Fibroblast of upper back skin (primary cell): ENCODE results near the gene GRXCR2.
A peak's percentile ranks its signal among the peaks of the same experiment; 100 is the strongest.

Source experiments
- DNase-seq: peaks from one replicate; pipeline ENCODE4 v3.0.0-alpha.2; 2013

Gene GRXCR2

DNA sequence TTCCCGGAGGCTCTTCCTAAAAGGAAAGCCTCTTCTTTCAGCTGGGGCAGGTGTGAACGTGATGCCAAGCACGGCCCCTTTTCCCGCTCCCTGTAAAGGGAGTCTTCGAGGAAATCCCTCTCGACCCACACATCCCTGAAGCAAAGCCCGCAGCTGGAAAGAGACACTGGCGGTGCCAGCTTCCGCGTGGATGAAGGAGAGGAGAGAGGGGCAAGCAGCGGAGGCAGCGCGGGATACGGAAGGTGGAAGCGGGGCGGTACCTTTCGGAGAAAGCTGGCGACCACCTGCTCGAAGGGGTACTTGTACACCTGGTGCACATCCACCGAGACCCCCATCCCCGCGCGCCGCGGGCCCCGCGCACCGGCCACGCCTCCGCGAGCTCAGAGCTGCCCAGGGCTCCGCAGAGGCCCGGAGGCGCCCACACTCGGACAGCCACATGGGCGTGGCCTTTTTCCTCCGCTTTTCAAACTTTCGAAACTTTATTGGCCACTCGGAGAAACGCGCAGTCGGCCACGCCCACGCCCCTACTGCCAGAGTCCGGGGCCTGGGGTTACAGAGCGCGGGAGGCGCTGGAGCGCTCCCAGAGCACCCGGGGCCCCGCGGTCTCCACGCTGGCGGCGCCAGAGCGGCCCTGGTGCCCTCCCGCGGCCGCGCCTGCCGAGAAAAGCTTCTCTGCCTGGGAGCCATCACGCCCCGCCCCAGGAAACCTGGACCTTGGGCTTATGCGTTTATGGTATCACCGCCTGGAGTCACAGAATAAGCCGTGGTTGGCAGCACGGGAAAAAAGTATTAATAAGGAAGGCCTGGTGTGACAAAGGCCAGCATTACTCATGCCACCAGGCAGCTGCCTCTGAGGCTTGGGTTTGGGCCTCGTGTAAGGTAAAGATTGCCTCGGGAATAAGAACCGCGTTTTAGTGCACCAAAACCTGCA lies 37.6 kb downstream of the GRXCR2 start, which contains the start of gene PRELID2:
TSS of gene PRELID2 (minus strand) at position 426 of the 931 bp plus-strand sequence. CDS start at position 335, 91 bp downstream.
- peak; percentile 88 for DNase-seq

DNA sequence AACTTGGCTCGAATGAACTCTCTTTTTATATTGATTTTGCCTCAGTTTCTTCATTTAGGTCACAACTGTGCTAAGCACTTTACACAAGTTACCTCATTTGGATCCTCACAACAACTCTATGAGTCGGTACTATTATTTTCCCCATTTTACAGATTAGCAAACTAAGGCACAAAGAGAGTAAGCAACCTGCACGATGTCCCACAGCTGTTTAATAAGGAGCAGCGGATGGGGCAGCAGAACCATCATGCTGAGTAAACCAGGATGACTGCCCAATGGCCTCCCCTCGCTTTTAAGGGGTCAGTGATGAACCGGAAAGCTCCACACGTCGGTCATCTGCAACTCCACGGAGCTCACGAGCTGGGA lies 38.3 kb downstream of the GRXCR2 start:
- DNase-seq: no peak

DNA sequence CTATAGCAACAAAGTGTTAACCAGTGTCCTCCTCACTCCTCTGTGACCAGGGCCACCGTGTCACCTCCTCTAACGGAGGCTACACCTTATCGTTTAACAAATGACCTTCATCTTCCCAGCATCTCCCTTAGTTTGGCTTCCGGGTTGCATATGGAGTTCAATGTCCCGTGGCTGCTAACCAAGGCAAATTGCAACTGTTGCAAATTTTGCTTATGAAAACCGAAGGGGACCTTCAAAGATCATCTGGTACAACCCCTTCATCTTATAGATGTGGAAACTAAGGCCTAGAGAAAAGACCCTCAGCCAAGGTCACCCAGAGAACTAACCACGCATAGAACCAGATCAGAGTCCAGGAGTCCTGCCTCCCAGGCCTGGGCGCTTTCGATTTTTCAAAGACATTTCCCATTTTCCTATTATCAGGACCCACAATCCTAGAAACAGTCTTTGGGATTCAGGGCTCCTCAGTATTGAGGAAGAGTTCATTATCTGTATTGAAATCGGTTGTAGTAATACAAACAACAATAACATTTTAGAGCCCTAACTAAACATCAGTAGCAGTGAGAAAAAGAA lies 39.1 kb downstream of the GRXCR2 start:
- DNase-seq: no peak

DNA sequence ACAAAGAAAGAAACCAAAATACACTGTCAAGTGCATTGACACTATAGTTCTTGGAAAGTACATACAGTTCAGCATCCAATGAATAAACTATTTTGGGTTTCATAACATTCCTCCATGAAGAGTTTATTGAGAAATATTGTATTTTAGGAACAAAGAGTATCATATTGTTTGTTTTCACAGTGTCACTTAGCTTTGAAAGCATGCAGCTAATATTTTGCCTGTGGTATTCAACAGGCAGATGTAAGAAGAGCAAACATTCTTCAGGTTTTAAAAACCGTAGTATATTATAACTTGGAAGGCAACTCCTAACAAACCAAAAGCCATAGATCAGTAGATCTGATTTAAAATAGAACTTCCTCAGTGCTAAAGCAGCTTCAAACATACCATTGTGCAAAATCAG lies 42.2 kb downstream of the GRXCR2 start:
- DNase-seq: peak; percentile 50

DNA sequence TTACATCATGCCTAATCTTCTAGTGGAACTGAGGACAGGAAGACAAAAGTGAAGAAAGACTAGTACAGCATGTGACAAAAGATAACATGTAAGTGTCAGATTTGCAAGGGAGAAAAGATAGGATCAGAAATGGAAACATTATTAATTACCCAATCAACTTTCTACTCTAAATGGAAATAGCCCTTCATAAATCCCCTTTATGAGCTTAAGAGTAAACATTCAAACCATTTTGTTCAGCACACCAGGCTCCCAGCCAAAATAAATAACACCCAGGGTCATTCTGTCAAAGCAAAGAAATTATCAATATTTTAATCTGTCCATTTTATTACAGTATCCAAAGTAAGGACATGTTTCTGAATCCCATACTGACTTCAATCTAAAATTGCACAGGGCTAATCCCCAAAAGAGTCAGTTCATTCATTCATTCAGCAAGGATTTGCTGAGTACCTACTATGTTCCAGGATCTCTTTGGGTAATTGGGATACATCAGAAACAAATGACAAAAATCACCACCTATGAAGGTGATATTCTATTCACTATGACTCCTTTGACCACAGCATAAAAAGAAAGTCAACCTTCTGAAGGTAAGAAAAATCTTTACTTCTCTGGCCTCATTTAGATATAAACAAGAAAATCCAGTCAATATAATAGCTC lies 43.0 kb downstream of the GRXCR2 start:
- no peak for DNase-seq

DNA sequence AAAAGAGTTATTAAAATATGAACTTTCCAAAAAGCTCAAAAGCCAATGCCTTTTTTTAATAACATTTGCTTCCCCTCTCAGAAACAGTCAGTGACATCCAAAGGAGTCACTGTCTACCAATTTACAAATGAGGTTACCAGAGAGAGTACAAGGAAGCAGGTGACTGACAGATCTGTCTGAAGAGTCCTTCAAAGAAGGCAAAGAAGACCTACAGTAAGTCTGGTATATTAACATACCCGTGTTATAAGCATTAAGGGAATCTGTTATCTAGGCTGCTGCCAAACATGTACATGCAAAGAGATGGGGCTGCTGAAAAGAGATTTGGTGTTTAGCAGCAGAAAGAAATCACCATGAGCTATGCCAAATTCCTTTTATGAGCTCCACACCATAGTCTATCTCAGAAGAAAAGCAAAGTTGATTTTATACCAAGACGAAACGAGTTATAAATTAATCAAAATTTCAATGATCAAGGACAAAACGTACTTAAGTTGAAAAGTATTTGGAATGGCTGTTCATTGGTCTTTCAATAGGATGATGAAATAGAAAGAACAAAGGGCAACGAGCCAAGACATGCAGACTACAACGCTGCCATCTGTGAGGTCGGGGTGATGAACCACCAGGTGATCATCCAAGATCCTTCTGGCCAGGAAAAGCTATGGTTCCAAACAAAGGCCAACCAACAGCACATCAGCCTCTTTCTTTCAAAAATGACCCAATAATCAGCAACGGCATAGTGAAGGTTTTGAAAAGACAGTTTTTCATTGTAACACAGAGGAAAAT lies 45.7 kb downstream of the GRXCR2 start:
- DNase-seq: no peak

DNA sequence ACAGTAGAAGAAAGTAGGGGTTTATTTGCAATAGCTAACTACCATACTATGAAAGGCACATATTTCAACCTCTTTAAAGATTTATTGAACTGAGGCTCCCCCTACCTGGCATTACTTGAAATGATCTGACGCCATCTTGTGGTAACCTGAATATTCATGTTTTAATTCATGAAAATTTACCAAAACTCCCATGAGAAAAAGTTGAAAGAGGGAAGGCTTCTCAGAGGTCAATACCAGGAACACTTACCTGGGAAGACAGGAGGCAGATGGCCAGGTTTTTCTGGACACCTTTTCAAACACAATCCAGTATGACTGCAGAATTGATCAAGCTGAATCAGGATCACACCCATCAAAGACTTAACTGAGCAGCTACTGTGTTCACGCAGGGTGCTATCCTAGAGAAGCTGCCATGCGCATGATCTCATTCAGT lies 47.0 kb downstream of the GRXCR2 start:
- peak; percentile 71 for DNase-seq

DNA sequence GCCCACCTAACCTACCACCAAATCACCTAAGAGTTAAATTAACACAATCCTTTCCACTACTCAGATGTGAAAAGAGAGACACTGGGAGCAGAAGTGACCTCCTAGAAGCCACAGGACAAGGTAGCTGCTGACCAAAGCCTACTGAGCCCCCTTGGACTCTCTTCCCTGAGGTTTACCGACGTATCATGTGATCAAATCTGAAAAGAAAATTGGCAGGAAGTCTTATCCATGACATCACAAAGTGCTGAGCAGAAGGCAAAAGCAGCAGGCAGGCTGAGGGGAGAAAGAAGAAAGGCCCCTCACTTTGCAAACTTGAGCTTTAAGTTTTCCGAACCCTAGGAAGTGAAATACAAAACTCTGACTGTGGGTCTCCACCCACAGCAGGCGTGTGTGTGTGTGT lies 48.8 kb downstream of the GRXCR2 start:
- DNase-seq: peak; percentile 36

DNA sequence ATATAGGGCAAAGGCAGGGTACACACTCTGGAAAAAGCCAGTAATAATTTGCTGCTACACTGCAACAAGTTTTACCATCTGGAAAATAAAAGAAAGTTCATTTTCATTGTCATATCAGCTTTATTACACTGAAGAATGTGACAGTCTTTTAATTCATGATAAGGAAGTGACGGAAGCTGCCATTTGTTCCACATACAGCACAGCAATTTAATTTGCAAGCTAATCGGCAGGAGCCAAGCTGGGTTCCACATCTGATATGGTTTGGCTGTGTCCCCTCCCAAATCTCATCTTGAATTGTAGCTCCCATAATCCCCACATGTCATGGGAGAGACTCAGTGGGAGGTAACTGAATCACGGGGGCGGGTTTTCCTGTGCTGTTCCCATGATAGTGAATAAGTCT lies 54.2 kb downstream of the GRXCR2 start:
- no peak for DNase-seq

DNA sequence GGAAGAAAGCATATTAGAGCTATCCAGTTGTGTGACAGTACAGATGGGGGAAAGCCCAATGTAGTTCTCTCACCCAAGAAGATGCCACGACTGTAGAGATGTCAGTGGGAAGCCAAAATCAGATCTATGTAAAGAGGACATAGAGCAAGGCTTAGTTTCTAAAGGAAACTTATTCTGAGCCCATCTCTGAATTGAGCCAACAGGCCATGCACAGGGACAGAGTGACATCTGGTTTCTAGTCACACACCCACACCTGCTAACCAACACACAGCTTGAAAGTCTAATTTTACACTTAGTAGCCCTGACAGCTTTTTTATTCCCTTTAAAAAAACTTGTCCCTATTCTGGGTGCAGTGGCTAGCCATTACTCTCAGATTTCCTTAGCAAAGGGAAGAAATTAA lies 59.9 kb downstream of the GRXCR2 start:
- DNase-seq: no peak

DNA sequence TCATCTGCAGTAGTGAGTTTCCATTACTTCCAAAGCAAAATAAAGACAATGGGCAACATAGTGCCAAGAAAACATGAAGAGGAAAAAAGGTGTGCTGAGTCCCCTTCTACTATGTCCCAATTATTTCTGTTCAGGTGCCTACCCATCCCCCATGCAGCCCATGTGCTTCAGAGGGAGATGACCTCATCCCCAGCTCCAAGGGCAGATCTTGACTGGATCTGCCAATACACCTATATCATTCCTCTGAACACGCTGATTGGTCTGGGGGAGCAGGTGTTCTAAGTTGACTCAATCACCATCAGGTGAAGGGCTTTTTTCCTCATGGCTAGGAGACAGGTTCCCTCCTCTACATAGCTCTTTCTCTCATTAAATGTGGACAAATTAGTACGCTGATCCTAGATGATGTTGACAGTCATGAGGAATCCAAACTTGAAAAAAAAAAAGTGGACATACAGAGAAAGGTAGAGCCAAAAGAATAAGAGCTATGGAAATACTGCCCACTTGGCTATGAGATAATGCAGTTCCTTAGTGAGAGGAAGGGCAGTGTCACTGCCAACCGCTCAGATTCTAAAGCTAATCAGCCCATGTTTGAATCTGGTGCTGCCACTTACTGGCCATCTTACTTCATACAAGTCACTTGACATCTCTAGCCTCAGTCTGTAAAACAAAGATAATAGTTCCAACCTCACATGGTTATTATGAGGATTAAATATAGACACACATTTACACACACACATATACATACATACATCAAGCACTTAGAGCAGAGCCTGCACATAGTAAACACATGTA lies 60.8 kb downstream of the GRXCR2 start:
- DNase-seq: peak; percentile 38
